22Rv1 (cell line): ENCODE data around the gene MAD1L1.

Source experiments
- H3K27ac ChIP-seq: fragments of 450-650 bp; 2 replicates; pipeline ENCODE4 v1.5.1; 2017
- ZFX ChIP-seq: fragments of 450-650 bp; IDR thresholded peaks from 2 replicates; pipeline ENCODE4 v1.6.1; 2017; ENCODE audit warnings: antibody characterized with exemption, borderline replicate concordance
- TF ChIP-seq, protein P1 (sequence below): fragments of 450-650 bp; IDR thresholded peaks from 2 replicates; pipeline ENCODE4 v1.5.1; 2017; ENCODE audit warnings: mild to moderate bottlenecking

The MAD1L1 gene

DNA sequence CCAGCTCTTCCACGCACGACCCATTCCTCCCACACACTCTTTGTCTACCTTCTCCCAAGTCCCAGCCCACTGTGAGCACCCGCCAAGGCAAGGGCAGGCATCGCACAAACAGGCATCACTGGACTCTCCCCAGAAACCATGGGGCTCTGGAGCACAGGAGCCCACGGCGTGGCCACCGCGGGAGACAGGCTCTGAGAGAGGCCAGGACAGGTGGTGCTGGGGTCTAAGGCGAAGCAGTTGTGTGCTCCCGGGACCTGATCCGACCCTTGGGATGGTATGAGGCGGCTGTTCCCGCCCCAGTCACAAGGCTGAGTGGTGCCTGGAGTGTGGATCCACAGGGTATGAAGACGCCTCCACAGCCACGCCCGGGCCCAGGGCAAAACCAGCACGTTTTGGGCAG is 156.9 kb downstream of the MAD1L1 start:
- no peak for TF ChIP-seq ZFX
- TF ChIP-seq, protein P1, sequence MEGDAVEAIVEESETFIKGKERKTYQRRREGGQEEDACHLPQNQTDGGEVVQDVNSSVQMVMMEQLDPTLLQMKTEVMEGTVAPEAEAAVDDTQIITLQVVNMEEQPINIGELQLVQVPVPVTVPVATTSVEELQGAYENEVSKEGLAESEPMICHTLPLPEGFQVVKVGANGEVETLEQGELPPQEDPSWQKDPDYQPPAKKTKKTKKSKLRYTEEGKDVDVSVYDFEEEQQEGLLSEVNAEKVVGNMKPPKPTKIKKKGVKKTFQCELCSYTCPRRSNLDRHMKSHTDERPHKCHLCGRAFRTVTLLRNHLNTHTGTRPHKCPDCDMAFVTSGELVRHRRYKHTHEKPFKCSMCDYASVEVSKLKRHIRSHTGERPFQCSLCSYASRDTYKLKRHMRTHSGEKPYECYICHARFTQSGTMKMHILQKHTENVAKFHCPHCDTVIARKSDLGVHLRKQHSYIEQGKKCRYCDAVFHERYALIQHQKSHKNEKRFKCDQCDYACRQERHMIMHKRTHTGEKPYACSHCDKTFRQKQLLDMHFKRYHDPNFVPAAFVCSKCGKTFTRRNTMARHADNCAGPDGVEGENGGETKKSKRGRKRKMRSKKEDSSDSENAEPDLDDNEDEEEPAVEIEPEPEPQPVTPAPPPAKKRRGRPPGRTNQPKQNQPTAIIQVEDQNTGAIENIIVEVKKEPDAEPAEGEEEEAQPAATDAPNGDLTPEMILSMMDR, result no peak
- H3K27ac ChIP-seq, result no peak overlapping the region

- no peak overlapping the region for H3K27ac ChIP-seq
Observed at GRCh38 chr7:2074691-2075090, 158.1 kb downstream of the MAD1L1 start.

DNA sequence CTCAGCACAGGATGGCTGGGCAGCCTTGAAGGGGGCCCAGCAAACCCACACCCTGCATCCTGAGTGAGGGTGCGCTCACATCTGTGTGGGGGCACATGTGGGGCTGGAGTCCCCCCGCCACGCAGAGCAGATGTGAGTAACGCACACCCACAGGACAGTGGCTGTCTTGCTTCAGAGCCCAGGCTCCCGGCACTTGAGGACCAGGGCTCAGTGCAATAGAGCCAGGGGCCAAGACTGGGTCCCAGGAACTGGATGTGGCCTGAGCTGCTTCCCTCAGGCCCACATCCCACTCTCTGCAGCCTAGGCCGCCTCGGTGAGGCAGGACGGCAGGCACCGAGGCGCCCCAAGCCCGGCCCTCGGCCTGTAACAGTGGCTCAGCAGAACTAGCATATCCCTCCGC is 159.9 kb downstream of the MAD1L1 start:
- H3K27ac ChIP-seq, result no peak overlapping the region
- no peak for TF ChIP-seq ZFX
- TF ChIP-seq, protein P1, result no peak

More at GRCh38 chr7:2074691-2075090, 158.1 kb downstream of the MAD1L1 start:
- TF ChIP-seq ZFX, result no peak
- TF ChIP-seq, protein P1, result no peak

DNA sequence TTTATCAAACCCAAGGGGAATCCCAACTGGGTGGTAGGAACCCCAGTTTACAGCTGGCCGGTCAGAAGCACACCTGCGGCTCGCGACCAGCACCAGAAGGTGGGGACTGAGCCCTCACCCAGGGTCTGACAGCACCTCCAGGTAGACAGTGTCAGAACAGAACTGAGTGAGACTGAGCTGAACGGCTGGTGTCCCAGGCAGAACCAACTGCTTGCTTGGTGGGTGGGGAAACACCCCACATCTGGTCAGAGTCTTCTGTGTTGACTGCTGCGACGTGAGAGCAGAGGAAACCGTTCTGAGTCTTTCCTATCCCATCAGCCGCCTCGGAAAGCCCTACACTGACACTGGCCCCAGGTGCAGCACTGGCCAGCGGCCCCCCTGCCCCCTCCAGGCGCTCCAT is 160.7 kb downstream of the MAD1L1 start:
- no peak overlapping the region for H3K27ac ChIP-seq
- TF ChIP-seq, protein P1, result no peak
- no peak for TF ChIP-seq ZFX

GRCh38 chr7:2071133-2071832 is 161.5 kb downstream of the MAD1L1 start:
- no peak overlapping the region for H3K27ac ChIP-seq
- TF ChIP-seq, protein P1, result no peak
- TF ChIP-seq ZFX, result no peak

- no peak overlapping the region for H3K27ac ChIP-seq
- TF ChIP-seq, protein P1, result no peak
- no peak for TF ChIP-seq ZFX
Observed at GRCh38 chr7:2070151-2070763, 162.5 kb downstream of the MAD1L1 start.

- H3K27ac ChIP-seq, result no peak overlapping the region
- TF ChIP-seq, protein P1, result no peak
- TF ChIP-seq ZFX, result no peak
Observed at GRCh38 chr7:2069472-2069860, 163.3 kb downstream of the MAD1L1 start.
